Measurements from ENCODE around the gene LMF2.
A peak's percentile ranks its signal among the peaks of the same experiment; 100 is the strongest.

LMF2 gene

GRCh38 chr22:50504369-50505211, 2.9 kb downstream of the LMF2 start:
- no peak for DNase-seq (ENCODE audit: low spot score)

GRCh38 chr22:50503475-50504145, 3.9 kb downstream of the LMF2 start:
- no peak for DNase-seq (ENCODE audit: low spot score)

DNA sequence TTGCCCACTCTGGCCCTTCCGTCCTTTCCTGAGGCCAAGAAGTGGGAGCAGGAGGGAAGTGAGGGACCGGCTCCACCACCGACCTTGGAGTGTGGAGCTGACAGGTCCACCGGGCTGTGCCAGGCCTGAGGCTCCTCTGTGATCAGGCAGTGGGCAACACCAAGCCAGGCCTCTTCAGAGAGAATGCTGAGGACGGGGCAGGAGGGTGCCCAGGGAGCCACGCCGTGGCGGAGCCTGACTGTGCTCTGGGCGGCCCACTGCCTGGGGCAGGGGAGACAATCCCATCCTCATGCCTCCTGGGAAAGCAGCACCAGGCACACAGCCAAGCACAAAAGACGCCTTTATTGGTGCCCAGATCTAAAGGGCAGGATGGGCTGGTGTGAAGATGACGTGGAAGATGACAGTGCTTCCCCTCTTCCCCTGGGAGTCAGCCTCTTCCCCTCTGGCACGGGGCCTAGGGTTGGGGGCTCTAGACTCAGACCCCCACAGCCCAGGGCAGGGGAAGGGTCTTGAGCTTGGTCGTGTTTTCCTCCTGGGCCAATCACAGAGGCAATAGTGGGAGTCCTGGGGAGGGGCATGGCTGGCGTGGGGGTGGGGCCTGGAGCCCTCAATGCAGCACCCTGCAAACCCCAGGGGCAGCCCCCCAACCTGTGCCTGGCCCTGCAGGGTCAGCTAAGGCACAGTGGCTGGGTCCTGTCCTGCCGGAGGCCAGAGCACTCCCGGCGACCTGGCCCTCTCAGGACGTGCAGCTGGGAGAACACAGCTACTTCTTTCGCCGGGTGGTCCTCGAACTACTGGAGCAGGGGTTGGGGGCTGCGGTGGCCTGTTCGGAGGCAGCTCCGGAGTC, 4.7 kb downstream of the LMF2 start:
- DNase-seq (ENCODE audit: low spot score), result no peak

GRCh38 chr22:50502096-50502495, 5.4 kb downstream of the LMF2 start:
- no peak for DNase-seq (ENCODE audit: low spot score)

DNA sequence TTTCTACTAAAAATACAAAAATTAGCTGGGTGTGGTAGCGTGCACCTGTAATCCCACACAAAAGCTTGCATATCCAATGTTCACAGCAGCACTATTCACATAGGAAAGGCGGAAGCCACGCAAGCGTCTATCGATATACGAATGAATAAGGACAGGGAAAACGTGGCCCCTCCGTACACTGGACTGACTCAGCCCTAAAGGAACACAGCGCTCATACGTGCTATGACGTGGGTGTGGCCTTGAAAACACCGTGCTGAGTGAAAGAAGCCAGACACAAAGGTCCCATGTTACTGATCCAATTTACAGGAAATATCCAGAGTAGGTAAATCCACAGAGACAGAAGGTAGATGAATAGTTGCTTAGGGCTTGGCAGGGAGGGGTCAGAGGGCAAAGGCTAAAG, 7.0 kb downstream of the LMF2 start:
- no peak for DNase-seq (ENCODE audit: low spot score)

DNA sequence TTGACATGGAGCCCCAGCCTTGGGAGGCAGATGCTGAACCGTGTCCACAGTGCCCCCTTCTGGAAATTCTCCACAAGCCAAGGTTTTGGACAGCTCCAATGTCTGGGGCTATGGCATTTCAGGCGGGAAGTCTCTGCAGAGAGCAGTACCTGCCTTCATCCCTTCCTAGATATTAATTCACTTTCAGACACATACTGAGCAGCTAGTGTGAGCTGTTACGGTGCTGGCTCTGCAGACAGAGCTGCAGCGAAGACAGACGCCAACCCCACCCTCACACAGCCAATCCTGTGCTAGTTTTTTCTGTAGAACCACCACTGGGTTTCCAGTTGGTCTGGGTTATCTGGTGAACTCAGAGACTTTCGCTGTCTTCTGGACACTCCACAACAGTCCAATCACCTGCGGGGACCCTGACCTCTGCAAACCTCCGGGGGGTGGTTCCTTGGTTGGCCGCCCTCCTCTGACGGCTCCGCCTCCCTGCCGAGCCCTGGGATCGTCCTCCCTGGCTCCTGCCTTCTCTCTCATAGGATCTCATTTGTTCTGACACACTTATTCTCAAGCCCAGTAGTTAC, 9.1 kb downstream of the LMF2 start:
- peak; percentile 74 for DNase-seq (ENCODE audit: low spot score)

- no peak for DNase-seq (ENCODE audit: low spot score)
Measured at GRCh38 chr22:50497093-50497492, 10.4 kb downstream of the LMF2 start.

GRCh38 chr22:50490531-50491308, 16.8 kb downstream of the LMF2 start:
- no peak for DNase-seq (ENCODE audit: low spot score)

DNA sequence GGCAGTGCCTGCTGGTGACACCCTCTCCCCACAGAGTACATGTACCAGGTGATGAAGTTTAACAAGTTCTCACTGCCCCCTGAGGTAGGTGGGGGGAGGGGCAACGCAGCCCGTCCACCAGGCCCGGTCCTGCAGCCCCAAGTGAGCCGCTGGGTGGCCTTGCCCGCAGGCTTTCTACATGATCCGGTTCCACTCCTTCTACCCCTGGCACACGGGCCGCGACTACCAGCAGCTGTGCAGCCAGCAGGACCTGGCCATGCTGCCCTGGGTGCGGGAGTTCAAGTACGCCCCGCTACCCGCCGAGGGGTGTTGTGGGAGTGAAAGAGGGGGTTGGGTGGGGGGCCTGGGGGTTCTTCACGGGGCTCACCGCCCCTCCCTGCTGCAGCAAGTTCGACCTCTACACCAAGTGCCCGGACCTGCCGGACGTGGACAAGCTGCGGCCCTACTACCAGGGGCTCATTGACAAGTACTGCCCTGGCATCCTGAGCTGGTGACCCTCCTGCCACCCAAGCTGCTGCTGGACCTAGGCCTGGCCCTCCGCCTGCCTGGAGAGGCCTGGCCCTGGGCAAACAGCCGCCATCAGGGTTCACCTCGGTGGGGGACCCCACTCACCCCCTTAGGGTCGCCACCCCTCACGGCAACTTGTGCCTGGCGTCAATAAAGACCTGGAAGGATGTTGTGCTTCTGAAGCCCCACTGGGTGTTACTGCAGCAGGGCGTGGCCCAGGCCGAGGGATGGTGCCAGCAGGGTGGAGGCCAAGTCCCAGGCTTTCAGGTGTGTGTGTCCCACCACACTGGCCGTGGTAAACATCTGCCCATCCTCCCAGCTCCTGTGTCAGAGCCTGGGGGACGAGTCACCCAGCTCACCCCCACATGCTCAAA, 17.9 kb downstream of the LMF2 start:
- DNase-seq (ENCODE audit: low spot score), result no peak

- DNase-seq (ENCODE audit: low spot score), result no peak
Measured at GRCh38 chr22:50488886-50489285, 18.6 kb downstream of the LMF2 start.

DNA sequence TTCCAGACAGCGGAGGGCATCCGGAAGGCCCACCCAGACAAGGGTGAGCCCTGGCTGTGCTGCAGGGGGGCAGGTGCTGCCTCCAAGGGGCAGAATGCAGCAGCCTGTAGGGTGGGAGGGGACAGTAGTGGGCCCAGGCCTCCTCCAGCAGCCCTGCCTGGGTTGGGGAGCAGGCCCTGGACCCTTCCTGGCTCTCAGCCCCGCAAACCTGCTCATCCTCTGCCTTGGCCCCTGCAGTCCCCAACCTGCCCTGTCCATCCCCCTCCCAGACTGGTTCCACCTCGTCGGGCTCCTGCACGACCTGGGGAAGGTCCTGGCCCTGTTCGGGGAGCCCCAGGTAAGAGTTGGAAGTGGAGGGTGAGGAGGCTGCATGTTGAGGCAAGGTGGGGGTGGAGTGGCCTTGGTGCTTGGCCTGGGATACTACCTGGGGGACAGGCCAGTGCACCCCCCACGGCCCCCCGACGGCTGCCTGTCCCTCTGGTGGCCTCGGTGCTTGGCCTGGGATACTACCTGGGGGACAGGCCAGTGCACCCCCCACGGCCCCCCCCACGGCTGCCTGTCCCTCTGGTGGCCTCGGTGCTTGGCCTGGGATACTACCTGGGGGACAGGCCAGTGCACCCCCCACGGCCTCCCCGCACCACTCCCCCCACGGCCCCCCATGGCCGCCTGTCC, 19.4 kb downstream of the LMF2 start:
- no peak for DNase-seq (ENCODE audit: low spot score)

- DNase-seq (ENCODE audit: low spot score), result no peak
Measured at GRCh38 chr22:50487290-50488005, 20.1 kb downstream of the LMF2 start.

GRCh38 chr22:50486561-50487289, 20.8 kb downstream of the LMF2 start, which contains the start of gene MIOX:
Gene MIOX (plus strand): TSS chr22:50486859. CDS start chr22:50486898, 39 bp downstream.
- no peak for DNase-seq (ENCODE audit: low spot score)

GRCh38 chr22:50485221-50486131, 22.0 kb downstream of the LMF2 start:
- DNase-seq (ENCODE audit: low spot score), result no peak

DNA sequence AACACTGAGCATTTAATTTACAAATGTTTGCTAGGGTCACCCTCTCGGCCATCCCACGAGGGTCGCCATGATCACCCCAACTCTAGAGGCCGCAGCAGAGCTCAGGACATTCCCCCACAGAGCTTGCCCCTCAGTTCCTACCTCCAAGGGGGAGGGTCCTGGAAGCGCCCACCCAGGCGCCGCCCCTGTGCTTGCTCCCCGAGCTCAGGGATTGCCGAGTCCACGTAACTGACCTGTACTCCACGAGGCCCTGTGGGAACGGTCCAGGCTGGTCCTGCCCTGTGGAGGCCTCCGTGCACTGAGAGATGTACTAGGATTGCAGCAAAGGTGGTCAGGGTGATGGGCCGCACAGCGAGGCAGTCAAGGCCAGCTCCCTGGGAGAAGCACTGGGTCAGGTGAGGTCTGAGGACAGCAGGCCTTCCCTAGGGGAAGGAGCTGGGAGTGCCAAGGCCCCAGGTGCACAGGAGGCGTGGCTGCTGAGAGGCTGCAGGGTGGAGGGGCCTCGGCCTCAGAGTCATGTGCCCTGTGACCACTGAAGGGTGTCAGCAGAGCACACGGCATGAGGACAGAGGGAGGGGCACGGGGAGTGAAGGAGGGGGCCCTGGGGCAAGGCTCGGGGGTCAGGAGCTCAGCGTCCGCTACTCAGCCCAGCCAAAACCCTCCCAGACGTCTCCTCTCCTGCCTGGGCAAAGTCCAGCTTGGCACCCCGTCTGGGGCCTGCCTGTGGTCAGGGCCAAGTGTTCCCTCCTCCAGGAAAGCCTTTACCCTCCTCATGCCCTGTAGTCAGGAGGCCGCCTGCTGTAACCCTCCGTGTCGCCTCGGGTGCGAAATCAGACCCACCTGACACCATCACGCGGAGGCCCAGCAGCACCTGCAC, 23.3 kb downstream of the LMF2 start:
- DNase-seq (ENCODE audit: low spot score), result no peak

- DNase-seq (ENCODE audit: low spot score), result no peak
Measured at GRCh38 chr22:50483556-50483955, 23.9 kb downstream of the LMF2 start.

Data from AG20443 (cell line).